Neural crest cell (in vitro differentiated cells): Measurements from ENCODE around the gene TRPM2. TPM values are rescaled to one million over a fixed set of nuclear protein-coding genes. Genes with fewer than 3 reads are reported as not detected.

Source experiments
- DNase-seq: peaks from one replicate; pipeline ENCODE4 v3.0.0; 2021; ENCODE audit warnings: low read depth, mixed read lengths, low spot score
- H3K27ac Mint-ChIP-seq: one replicate; pipeline ENCODE4 v1.8.0; 2021; ENCODE audit warnings: mild to moderate bottlenecking, mixed read lengths; ENCODE audit not compliant: unreplicated experiment
- H3K27me3 Mint-ChIP-seq: 2 replicates; pipeline ENCODE4 v1.8.0; 2021; ENCODE audit warnings: low read depth, mild to moderate bottlenecking, mixed read lengths
- H3K36me3 Mint-ChIP-seq: 2 replicates; pipeline ENCODE4 v1.8.0; 2021; ENCODE audit warnings: low read depth, mild to moderate bottlenecking, mixed read lengths
- H3K4me1 Mint-ChIP-seq: 2 replicates; pipeline ENCODE4 v1.8.0; 2021; ENCODE audit warnings: mixed read lengths
- H3K4me3 Mint-ChIP-seq: one replicate; pipeline ENCODE4 v1.8.0; 2021; ENCODE audit warnings: mild to moderate bottlenecking, mixed read lengths
- H3K9me3 Mint-ChIP-seq: 2 replicates; pipeline ENCODE4 v1.8.0; 2021; ENCODE audit warnings: mixed read lengths
- total RNA-seq: library from RNA; stranded (reverse); gene quantifications from 2 replicates; pipeline ENCODE4 v1.2.1, GENCODE V29; 2021
- TF ChIP-seq, protein P1 (sequence below): fragments of 200-600 bp; sonication (generic); conservative IDR thresholded peaks from 2 replicates; pipeline ENCODE4 v1.5.0; 2021; ENCODE audit warnings: antibody characterized with exemption, mild to moderate bottlenecking

Gene TRPM2
- total RNA-seq, 1 donor from 2014 or later, result not detected

GRCh38 chr21:44471996-44472395 is 118.6 kb downstream of the TRPM2 start:
- no peaks in the 10 kb centered on the region for H3K4me1 Mint-ChIP-seq
- H3K27ac Mint-ChIP-seq, result no peak overlapping the region
- DNase-seq, result no peak
- peaks cover 2% of the 10 kb centered on the region for H3K9me3 Mint-ChIP-seq
- H3K27me3 Mint-ChIP-seq, result no peaks in the 10 kb centered on the region
- no peak overlapping the region for H3K4me3 Mint-ChIP-seq
- TF ChIP-seq, protein P1, sequence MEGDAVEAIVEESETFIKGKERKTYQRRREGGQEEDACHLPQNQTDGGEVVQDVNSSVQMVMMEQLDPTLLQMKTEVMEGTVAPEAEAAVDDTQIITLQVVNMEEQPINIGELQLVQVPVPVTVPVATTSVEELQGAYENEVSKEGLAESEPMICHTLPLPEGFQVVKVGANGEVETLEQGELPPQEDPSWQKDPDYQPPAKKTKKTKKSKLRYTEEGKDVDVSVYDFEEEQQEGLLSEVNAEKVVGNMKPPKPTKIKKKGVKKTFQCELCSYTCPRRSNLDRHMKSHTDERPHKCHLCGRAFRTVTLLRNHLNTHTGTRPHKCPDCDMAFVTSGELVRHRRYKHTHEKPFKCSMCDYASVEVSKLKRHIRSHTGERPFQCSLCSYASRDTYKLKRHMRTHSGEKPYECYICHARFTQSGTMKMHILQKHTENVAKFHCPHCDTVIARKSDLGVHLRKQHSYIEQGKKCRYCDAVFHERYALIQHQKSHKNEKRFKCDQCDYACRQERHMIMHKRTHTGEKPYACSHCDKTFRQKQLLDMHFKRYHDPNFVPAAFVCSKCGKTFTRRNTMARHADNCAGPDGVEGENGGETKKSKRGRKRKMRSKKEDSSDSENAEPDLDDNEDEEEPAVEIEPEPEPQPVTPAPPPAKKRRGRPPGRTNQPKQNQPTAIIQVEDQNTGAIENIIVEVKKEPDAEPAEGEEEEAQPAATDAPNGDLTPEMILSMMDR, result no peak
- H3K36me3 Mint-ChIP-seq, result no peaks in the 10 kb centered on the region

DNA sequence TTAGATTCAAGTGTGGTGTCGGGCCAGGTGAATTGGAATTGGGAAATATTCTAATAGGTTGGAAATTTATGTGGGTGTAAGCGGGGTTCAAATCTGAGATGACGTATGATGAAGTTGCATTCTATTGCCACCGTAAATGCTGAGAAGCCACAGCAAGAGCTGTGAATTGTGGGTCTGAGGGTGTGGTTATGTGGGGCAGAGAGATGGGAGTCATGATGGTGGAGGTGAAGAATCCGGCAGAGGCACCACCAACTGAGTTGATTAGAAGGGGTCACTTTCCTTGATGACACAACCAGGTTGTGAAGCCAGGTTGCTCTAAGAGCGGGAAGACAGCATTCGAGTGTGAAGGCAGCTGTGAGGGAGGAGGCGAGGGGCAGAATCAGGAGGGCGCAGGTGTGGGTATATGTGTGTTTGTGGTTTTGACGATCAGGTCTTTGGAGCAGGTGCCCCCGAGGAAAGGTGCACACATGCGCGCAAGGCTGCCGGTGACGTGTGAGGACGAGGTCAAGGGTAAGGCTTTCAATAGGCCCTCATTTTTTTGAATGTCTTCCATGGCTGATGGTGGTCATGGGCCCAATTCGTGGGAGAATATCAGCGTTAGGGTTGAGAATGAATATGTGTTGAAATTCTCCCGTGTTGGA is 120.6 kb downstream of the TRPM2 start:
- Mint-ChIP-seq H3K27me3 (no peaks in the 10 kb centered on the region), H3K36me3 (no peaks in the 10 kb centered on the region), H3K27ac (no peak overlapping the region), H3K4me3 (no peak overlapping the region), H3K9me3 (peaks cover 2% of the 10 kb centered on the region), H3K4me1 (no peaks in the 10 kb centered on the region)
- TF ChIP-seq, protein P1, result no peak
- DNase-seq, result no peak

DNA sequence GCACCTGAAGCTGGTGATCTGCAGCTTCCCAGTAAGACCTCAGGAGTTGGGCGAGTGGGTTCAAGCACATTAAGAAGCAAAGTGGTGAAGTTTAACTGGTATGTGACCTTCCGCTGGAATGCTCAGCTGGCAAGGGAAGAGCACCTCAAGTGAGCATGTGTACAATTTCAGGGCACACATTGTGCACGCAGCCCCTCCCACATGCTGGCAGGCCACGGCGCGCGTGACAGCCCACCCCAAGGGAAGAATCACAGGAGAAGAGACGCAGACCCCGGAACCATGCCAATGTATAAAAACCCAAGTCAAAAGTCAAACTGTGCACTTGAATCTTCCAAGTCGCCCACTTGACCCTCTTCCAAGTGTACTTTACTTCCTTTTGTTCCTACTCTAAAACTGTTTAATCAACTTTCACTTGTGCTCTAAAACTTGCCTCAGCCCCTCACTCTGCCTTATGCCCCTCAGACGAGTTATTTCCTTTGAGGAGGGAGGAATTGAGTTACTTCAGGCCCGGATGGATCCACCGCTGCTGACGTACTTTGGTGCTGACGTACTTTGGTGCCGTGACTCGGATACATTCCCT is 121.9 kb downstream of the TRPM2 start:
- no peak for DNase-seq
- TF ChIP-seq, protein P1, result no peak
- peaks cover 2% of the 10 kb centered on the region for H3K9me3 Mint-ChIP-seq
- no peaks in the 10 kb centered on the region for H3K4me1 Mint-ChIP-seq
- no peaks in the 10 kb centered on the region for H3K27me3 Mint-ChIP-seq
- H3K36me3 Mint-ChIP-seq, result no peaks in the 10 kb centered on the region
- no peak overlapping the region for H3K27ac Mint-ChIP-seq
- no peak overlapping the region for H3K4me3 Mint-ChIP-seq

- Mint-ChIP-seq H3K4me1 (no peaks in the 10 kb centered on the region), H3K27ac (no peak overlapping the region), H3K27me3 (no peaks in the 10 kb centered on the region), H3K4me3 (no peak overlapping the region), H3K9me3 (peaks cover 1% of the 10 kb centered on the region), H3K36me3 (no peaks in the 10 kb centered on the region)
- TF ChIP-seq, protein P1, result no peak
- no peak for DNase-seq
These were observed 123.7 kb downstream of the TRPM2 start for GRCh38 chr21:44477131-44477530.

DNA sequence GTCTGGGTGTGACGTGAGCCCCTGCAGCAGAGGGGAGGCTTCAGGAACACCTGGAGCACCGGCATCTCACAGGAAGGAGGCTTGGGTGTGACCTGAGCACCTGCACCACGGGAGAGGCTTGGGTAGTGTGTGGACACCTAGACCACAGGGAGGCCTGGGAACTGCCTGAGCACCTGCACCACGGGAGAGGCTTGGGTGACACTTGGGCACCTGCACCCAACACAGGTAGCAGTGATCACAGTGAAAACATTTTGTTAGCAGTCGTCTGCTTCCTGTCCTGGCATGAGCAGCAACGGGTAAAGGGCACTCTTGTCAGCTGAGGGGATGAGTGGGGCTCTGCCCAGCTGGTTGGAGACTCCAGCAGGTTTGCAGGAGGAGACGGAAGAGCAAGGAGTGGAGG is 124.3 kb downstream of the TRPM2 start:
- Mint-ChIP-seq H3K27ac (no peak overlapping the region), H3K4me1 (no peaks in the 10 kb centered on the region), H3K36me3 (no peaks in the 10 kb centered on the region), H3K4me3 (no peak overlapping the region), H3K27me3 (no peaks in the 10 kb centered on the region), H3K9me3 (no peaks in the 10 kb centered on the region)
- DNase-seq, result no peak
- TF ChIP-seq, protein P1, result no peak
